ENCODE results near the gene FEN1.

- TF ChIP-seq CTCF (IDR thresholded peaks at IDR 0.05) (no peak), POLR2A (IDR thresholded peaks at IDR 0.05; ENCODE audit: low read length) (peak; percentile 30; the same call in 1 of the 2 replicates), BCL3 (IDR thresholded peaks at IDR 0.05) (0 out of 3 replicates have a peak, but pooled peaks have one; percentile 15), NFE2L2 (conservative IDR thresholded peaks at IDR 0.05; ENCODE audit: low read length) (no peak), POLR2AphosphoS2 (conservative IDR thresholded peaks at IDR 0.05; ENCODE audit: low read length) (no peak), PBX3 (IDR thresholded peaks at IDR 0.05) (no peak), RFX5 (IDR thresholded peaks at IDR 0.05) (no peak), HMGXB4 (CRISPR knock-in tag; IDR thresholded peaks at IDR 0.05; ENCODE audit: borderline replicate concordance) (no peak), HOXA7 (CRISPR knock-in tag; IDR thresholded peaks at IDR 0.05) (no peak), RAD21 (conservative IDR thresholded peaks at IDR 0.05 in 1 of 2, IDR thresholded peaks at IDR 0.05 in 1 of 2) (no peak), RCOR1 (IDR thresholded peaks at IDR 0.05; ENCODE audit: low read depth, low read length) (no peak)
Measured at GRCh38 chr11:61756452-61757212, 36.1 kb upstream of the FEN1 start.

All from A549 (cell line).